Stimulated activated CD4-positive, alpha-beta T cell treated with anti-CD3 and anti-CD28 coated beads, Interleukin-2, amount 100 ng/mL, for 4 hours (primary cell): Measurements from ENCODE around the gene KIF17.

Experiments used
- DNase-seq: peaks from one replicate; pipeline ENCODE4 v3.0.0-alpha.2; 2020; ENCODE audit warnings: low read depth

The KIF17 gene

DNA sequence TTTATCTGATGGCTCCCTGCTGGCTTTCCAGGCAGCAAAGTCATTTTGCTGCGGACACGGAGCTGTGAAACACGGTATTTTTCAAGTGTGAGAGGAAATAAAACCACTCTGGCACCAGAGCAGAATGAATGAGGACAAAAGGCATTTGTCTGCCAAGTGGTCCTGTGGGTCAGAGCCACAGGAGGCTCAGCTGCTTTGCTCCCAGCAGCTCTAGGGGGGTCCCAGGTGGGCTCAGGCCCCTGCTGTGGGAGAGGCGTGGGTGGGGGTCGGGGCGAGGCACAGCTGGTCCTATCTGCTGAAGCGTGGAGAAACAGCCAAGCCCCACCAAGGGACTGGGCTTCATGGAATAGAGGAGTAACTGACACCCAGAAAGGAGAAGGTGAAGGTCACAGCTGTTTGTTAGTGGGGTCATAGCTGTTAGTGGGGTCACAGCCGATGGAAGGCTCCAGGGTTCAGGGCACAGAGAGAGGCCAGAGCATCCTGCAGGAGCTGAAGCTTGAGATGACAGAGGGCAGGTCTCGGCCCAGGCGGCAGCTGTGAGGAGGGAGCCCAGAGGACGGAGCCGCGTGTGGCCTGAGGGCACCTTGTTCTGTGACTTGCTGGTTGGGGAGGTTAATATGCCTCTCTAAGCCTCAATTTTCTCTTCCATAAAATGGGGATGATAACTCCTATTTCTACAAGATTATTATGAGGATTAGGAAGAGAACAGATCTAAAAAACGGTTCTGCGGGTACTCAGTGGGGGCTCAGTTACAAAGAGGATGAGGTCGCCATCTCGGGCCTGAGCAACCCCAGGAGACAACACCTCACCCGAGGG is 7.1 kb downstream of the KIF17 start:
- no peak for DNase-seq

DNA sequence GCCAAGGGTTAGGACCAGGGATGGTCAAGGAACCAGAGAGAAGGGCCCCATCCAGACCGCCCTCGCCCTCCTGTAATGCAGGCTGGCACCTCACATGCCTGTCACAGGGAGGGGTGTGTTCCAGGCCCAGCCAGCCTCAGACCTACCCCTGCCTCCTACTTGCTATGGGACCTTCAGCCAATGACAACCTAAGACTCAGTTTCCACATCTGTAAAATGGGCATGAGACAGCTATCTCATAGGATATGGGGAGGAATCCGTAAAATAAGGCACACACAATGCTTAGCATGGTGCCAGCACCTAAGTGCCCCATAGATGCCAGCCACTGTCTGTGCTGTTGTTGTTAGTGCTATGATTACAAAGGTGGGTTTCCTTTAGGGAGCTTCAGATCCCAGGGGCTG is 7.9 kb downstream of the KIF17 start:
- DNase-seq = no peak

DNA sequence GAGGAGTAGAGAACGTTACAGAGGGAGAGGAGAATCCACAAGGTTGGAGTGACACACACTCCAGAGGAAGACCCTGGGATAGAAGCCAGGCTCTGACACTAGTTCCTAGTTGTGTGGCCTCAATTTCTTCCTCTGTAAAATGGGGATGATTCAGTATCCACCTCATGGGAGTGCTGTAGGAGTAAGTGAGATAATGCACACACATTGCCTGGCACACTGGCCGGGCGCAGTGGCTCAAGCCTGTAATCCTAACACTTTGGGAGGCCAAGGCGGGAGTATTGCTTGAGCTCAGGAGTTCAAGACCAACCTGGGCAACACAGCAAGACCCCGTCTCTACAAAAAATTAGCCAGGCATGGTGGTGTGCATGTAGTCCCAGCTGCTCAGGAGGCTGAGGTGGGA is 8.9 kb downstream of the KIF17 start:
- DNase-seq = no peak

DNA sequence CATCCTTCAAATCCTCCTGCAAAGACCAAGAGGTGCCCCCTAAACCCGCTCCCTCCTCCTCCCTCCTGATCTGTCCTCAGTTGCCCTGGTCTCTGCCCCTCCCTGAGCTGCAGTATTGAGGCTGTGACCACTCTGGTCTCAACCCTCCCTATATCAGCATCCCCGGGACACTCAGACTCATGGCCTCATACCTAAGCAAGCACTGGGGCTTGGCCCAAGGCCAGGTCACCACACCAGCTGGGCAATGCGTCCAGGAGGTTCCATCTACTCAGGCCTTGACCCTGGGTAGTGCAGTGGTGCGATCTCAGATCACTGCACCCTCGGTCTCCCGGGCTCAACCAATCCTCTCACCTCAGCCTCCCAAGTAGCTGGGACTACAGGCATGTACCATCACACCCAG is 9.8 kb downstream of the KIF17 start:
- DNase-seq = no peak

DNA sequence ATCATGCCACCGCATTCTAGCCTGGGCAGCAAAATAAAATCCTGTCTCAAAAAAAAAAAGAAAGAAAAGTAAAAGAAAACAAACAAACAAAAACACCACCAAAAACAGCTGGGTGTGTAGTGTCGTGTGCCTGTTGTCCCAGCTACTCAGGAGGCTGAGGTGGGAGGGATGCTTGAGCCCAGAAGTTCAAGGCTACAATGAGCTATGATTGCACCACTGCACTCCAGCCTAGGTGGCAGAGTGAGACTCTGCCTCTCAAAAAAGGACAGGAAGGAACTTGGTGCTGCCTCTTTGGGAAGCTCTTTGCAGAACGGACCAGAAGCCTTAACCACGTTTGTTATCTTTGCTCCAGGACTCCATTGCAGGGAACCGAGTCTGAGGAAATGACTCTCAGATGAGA is 11.0 kb downstream of the KIF17 start:
- DNase-seq = no peak

DNA sequence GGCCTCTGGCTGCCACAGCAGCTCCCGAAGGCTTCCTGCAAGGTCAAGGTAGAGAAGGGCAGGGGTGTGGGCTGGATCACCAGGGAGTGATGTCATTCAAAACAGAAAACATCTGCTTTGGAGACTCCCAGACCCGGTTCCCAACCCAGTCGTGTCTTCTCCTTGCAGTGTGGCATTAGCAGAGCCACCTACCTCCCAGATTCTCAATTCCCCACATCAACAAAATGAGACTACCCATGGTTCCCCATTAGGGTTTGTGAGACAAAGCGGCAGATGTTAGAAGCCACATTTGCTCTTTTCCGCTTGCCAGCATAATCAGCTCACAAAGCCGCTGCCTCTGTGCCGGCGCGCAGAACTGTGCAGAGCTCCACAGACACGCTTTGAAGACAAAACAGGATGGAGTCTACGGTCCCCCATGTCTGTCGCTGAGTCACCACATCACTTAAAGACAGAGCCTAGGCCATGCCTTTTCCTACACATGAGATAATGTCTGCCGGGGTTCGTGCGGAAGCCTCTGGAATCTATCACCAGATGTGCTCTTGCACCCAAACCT is 12.5 kb downstream of the KIF17 start:
- DNase-seq = no peak

- no peak for DNase-seq
Measured at GRCh38 chr1:20704390-20705202, 13.2 kb downstream of the KIF17 start.

DNA sequence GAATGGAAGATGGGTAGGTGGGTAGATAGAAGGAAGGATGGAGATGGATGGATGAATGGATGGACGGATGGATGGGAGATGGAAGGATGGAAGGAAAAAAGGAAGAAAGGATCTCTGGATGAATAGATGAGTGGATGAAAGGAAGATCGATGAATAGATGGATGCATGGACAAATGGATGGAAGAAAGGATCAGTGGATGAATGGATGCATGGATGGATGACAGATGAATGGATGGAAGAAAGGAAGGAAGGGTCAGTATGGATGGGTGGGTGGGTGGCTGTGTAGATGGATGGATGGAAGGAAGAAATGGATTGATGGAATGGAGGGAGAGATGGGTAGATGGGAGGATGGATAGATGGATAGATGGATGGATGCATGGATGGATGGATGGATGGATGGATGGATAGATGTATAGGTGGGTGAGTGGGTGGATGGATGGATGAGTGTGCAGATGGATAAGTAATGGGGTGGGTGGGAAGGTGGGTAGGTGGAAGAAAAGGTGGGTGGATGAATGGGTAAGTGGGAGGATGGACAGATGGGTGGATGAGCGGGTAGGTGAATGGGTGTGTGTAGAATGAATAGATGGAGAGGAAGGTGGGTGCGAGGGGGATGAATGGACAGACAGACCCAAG is 14.6 kb downstream of the KIF17 start:
- no peak for DNase-seq

DNA sequence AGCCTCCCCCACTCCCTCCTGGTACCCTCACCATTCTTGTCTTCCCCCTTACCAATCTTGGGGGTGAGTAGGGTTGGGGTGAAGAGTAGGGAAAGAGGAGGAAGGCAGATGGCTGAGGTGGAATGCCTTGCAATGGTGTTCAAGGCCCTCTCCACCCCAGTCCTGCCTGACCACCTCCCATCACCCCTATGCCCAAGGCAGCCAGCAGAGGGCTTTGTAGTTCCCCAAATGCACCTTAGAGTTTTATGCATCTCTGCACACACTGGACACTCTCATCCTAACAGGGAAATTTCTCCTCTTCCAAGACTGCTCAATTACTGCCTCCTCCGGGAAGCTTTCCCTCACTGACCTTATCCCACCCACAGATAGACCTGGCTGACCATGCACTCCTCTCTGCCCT is 15.4 kb downstream of the KIF17 start:
- no peak for DNase-seq

- DNase-seq = no peak
Measured at GRCh38 chr1:20701847-20702246, 16.0 kb downstream of the KIF17 start.

- no peak for DNase-seq
Measured at GRCh38 chr1:20701446-20701845, 16.4 kb downstream of the KIF17 start.

DNA sequence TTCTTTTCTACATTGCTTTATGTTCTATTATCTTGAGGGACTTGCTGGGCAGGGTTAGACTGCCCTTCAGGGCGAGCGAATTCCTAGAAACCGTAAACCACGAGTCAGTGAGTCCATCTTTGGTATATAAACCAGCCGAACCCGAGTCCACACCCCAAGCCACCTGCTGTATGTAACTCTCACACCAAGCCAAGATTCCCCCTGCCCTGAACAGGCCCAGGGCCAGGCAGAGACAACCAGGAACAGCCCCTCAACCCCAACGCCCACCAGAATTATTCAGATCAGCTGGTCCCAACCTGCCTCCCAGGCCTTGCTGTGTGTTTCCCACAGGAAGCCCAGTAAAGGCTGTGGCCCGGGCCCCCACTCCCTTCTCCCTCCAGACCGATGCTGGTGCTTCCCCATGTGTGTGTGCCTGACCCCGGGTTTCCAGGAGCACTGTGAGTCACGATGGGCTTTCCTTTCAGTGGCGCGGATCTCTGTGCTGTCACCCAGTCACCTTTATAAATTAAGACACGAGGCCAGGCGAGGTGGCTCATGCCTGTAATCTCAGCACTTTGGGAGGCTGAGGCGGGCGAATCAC is 17.1 kb downstream of the KIF17 start:
- DNase-seq = no peak

DNA sequence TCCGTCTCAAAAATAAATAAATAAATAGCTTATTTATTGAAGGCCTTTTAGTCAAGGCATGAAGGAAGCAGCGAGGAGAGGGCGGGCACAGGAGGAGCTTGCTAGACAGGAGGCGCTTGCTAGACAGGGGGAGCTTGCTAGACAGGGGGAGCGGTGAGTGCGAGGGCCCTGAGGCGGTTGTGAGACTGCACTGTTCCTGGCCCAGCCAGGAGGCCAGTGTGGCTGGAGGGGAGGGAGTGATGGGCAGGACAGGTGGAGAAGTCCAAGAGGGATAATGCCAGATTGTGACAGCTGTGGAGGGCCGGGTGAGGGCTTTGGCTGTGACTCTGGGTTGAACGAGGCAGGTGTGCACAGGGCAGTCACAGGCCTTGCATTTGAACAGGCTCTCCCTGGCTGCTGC is 18.2 kb downstream of the KIF17 start:
- DNase-seq = no peak

DNA sequence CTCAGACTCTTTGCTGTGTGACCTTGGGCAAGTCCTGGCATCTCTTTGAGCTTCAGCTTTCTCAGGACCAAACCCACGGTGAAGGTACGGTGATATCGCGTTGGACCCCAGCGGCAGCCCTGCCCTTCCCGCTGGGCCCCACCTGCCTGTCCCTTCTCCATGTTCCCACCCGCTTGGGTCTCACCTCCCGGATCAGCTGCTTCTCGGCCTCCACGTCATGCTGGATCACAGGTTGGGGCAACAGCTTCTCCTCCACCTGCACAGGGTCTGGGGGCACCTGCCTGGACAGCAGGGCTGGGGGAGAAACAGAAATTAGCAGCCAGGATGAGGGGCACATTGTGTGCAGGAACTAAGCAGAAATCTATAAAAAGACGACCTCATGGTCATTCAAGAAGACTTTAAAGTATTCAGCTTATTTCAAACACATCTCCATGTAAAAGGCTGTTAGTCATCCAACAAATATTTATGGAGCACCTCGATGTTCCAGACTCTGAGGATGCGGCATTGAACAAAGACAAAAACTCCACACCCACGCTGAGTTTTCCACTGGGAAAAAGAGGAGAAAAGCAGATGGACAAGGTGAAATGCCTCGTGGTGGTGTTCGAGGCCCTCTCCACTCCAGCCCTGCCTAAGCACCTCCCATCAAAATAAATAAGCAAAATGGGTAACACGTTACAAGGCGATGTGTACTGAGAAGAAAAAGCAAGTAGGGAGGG is 19.5 kb downstream of the KIF17 start:
- no peak for DNase-seq

DNA sequence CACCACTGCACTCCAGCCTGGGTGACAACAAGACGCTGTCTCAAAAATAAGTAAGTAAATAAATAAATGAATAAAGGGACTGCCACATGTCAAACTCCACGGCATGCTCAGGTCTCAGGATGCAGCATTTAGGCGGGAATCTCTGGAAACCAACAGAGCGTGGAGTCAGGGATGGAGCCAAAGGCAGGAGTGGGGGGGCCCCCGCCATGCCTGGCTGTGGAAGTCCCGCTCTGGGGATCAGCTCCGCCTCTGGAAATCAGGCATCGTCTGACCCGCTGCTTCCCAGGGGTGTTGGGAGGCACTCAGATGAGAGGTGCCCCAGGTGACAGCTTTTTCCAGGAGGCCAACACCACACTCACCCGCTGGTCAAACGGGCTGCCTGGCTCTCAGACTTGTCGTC is 20.2 kb downstream of the KIF17 start:
- no peak for DNase-seq

GRCh38 chr1:20696397-20697333 is 21.1 kb downstream of the KIF17 start:
- peak; percentile 53 for DNase-seq

- no peak for DNase-seq
Measured at GRCh38 chr1:20695515-20695914, 22.3 kb downstream of the KIF17 start.

DNA sequence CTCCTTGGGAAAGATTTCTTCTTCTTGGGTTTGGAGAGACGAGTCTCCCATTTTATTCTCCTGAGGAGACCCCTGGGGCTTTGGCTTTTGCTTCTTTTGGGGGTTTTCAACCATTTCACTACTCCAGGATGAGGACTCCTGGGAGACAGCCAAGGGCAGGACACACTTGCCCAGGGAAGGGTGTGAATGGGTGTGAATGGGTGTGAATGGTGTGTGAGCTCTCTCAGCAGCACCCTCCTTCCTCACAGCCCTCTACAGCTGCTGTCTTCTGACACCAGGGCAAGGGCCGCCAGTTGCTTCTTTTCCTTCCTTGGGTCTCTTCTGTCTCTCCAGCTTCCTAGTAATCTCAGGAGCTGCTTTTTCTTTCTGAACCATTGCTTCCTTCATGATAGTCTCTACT is 24.2 kb downstream of the KIF17 start:
- DNase-seq = no peak

DNA sequence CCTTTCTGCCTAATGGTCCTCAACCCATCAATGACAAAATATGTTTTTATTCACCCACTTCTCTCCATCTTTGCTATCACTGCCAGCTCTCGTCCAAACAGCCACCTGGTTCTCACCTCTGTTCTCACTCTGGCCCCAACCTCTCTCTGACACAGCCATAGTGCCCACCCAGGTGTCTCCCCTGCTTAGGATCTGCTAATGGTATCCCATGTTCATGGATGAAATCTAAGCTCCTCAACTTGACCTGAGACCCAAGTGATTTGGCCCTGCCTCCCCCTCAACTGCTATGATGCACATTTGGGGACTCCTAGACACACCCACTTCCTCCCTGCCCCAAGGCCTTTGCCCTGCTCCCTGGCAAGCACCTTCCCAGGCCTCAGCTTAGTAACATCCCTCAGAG is 25.9 kb downstream of the KIF17 start:
- no peak for DNase-seq

GRCh38 chr1:20689645-20690056 is 28.2 kb downstream of the KIF17 start:
- no peak for DNase-seq
